ENCODE measurements around the gene PKD2. TPM values are rescaled to one million over a fixed set of nuclear protein-coding genes. Genes with fewer than 3 reads are reported as not detected.
A peak's percentile ranks its signal among the peaks of the same experiment; 100 is the strongest.

Gene PKD2
- total and polyA plus RNA-seq, 2 donors (not counting 1 experiment from before 2014, with no cell fraction given), result 109 to 158 TPM

DNA sequence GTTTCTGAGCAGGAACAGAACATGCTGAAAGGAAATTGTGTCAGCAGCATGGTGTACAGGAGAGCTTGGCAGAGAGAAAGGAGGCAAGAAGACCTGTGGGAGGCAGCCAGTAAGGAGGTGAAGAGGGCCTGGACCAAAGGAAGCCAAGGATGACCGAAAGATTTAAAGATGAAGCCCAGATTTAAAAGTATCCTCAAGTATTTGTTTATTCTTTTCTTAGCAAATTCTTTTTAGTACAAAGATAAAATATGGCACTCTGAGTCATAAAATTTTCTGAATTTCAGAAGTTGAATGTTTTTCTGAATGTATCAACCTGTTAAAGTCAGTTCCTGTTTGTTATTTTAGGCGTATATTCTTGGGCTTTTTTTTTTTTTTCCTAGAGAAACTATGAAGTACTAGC lies 3.5 kb downstream of the PKD2 start:
- Histone ChIP-seq H3K4me3 (replicated peaks in 1 of 4; ENCODE audit: control extremely low read depth in 1 of 4, insufficient read depth in 1 of 4, low read depth in 3 of 4, low read length in 4 of 4) (peak overlapping the region; percentile 56 to 98 (median 84)), H4K20me1 (ENCODE audit: control insufficient read depth, extremely low read depth, insufficient read depth, low read length) (peaks cover 2% of the 10 kb centered on the region), H3K4me2 (ENCODE audit: extremely low read depth, insufficient read depth, low read length) (peak overlapping the region; percentile 89), H2AFZ (ENCODE audit: low read length) (no peak overlapping the region), H3K4me1 (ENCODE audit: control insufficient read depth, extremely low read depth, insufficient read depth, low read length) (peaks cover 5% of the 10 kb centered on the region), H3K79me2 (ENCODE audit: control insufficient read depth, insufficient read depth, low read length) (peaks cover 80% of the 10 kb centered on the region), H3K27me3 (ENCODE audit: control insufficient read depth, insufficient read depth, low read length) (no peaks in the 10 kb centered on the region), H3K27ac (ENCODE audit: insufficient read depth, low read length) (peak overlapping the region; percentile 56), H3K9ac (ENCODE audit: insufficient read depth, low read length) (no peak overlapping the region), H3K36me3 (ENCODE audit: control insufficient read depth, insufficient read depth, low read length) (no peaks in the 10 kb centered on the region), H3K9me3 (ENCODE audit: control insufficient read depth, insufficient read depth, low read depth, low read length) (no peaks in the 10 kb centered on the region)
- DNase-seq (ENCODE audit: low read depth in 2 of 2), result peak; percentile 20 to 67
- TF ChIP-seq EZH2 (IDR thresholded peaks at IDR 0.05; ENCODE audit: low read length, missing control alignments), result no peak
- TF ChIP-seq, protein P1, sequence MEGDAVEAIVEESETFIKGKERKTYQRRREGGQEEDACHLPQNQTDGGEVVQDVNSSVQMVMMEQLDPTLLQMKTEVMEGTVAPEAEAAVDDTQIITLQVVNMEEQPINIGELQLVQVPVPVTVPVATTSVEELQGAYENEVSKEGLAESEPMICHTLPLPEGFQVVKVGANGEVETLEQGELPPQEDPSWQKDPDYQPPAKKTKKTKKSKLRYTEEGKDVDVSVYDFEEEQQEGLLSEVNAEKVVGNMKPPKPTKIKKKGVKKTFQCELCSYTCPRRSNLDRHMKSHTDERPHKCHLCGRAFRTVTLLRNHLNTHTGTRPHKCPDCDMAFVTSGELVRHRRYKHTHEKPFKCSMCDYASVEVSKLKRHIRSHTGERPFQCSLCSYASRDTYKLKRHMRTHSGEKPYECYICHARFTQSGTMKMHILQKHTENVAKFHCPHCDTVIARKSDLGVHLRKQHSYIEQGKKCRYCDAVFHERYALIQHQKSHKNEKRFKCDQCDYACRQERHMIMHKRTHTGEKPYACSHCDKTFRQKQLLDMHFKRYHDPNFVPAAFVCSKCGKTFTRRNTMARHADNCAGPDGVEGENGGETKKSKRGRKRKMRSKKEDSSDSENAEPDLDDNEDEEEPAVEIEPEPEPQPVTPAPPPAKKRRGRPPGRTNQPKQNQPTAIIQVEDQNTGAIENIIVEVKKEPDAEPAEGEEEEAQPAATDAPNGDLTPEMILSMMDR (conservative IDR thresholded peaks at IDR 0.05 in 1 of 2, IDR thresholded peaks at IDR 0.05 in 1 of 2; ENCODE audit: low read depth in 1 of 2, low read length in 2 of 2), result no peak

DNA sequence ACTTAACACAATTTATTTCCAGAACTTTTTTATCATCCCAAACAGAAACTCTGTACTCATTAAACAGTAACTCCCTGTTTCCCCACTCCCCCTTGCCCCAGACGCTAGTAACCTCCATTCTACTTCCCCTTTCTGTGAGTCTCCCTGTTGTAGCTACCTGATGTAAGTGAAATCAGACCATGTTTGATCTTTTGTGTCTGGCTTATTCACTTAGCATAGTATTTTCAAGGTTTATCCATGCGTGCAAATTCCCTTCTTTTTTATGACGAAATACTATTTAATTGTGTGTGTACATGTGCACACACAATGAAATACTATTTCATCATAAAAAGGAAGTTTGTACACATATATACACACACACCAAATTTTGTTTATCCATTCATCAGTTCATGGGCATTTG lies 5.2 kb downstream of the PKD2 start:
- H4K20me1 ChIP-seq (ENCODE audit: control insufficient read depth, extremely low read depth, insufficient read depth, low read length), result peaks cover 2% of the 10 kb centered on the region
- H3K9ac ChIP-seq (ENCODE audit: insufficient read depth, low read length), result no peak overlapping the region
- H3K27me3 ChIP-seq (ENCODE audit: control insufficient read depth, insufficient read depth, low read length), result no peaks in the 10 kb centered on the region
- no peaks in the 10 kb centered on the region for H3K36me3 ChIP-seq (ENCODE audit: control insufficient read depth, insufficient read depth, low read length)
- no peak overlapping the region for H3K4me3 ChIP-seq (replicated peaks in 1 of 4; ENCODE audit: control extremely low read depth in 1 of 4, insufficient read depth in 1 of 4, low read depth in 3 of 4, low read length in 4 of 4)
- H3K4me1 ChIP-seq (ENCODE audit: control insufficient read depth, extremely low read depth, insufficient read depth, low read length), result peaks cover 13% of the 10 kb centered on the region
- TF ChIP-seq EZH2 (IDR thresholded peaks at IDR 0.05; ENCODE audit: low read length, missing control alignments), result no peak
- TF ChIP-seq, protein P1 (conservative IDR thresholded peaks at IDR 0.05 in 1 of 2, IDR thresholded peaks at IDR 0.05 in 1 of 2; ENCODE audit: low read depth in 1 of 2, low read length in 2 of 2), result no peak
- H3K9me3 ChIP-seq (ENCODE audit: control insufficient read depth, insufficient read depth, low read depth, low read length), result no peaks in the 10 kb centered on the region
- no peak overlapping the region for H3K4me2 ChIP-seq (ENCODE audit: extremely low read depth, insufficient read depth, low read length)
- no peak overlapping the region for H2AFZ ChIP-seq (ENCODE audit: low read length)
- H3K79me2 ChIP-seq (ENCODE audit: control insufficient read depth, insufficient read depth, low read length), result peaks cover 91% of the 10 kb centered on the region
- H3K27ac ChIP-seq (ENCODE audit: insufficient read depth, low read length), result no peak overlapping the region
- DNase-seq (ENCODE audit: low read depth in 2 of 2), result no peak

DNA sequence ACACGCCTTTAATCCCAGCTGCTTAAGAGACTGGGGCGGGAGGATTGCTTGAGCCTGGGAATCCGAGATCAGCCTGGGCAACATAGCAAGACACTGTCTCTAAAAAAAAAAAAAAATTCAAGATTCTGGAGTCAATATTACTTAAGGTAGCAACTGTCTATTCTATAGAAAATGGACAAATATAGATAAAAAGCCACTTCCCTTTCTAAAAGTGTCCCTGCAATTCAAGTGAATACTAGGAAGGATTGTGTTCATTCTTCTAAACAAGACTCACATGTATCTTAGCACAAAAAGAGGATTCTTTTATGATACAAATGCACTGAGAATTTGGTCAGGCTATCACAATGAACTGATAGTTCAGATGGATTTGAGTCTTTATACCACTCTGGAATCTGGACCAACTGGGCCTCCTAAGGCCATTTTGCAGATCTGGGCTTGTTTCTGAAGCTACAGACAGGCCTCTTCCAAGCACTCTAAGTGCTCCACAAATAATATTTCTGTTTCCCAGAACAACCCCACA lies 7.0 kb downstream of the PKD2 start:
- H3K27ac ChIP-seq (ENCODE audit: insufficient read depth, low read length), result no peak overlapping the region
- TF ChIP-seq, protein P1 (conservative IDR thresholded peaks at IDR 0.05 in 1 of 2, IDR thresholded peaks at IDR 0.05 in 1 of 2; ENCODE audit: low read depth in 1 of 2, low read length in 2 of 2), result no peak
- no peak for TF ChIP-seq EZH2 (IDR thresholded peaks at IDR 0.05; ENCODE audit: low read length, missing control alignments)

More for the DNA sequence above, 7.0 kb downstream of the PKD2 start:
- DNase-seq (ENCODE audit: low read depth in 2 of 2), result no peak
- Histone ChIP-seq H3K9ac (ENCODE audit: insufficient read depth, low read length) (no peak overlapping the region), H3K4me2 (ENCODE audit: extremely low read depth, insufficient read depth, low read length) (no peak overlapping the region), H2AFZ (ENCODE audit: low read length) (no peak overlapping the region), H3K36me3 (ENCODE audit: control insufficient read depth, insufficient read depth, low read length) (no peaks in the 10 kb centered on the region), H3K27me3 (ENCODE audit: control insufficient read depth, insufficient read depth, low read length) (no peaks in the 10 kb centered on the region), H3K79me2 (ENCODE audit: control insufficient read depth, insufficient read depth, low read length) (peaks cover 83% of the 10 kb centered on the region), H3K4me1 (ENCODE audit: control insufficient read depth, extremely low read depth, insufficient read depth, low read length) (peaks cover 21% of the 10 kb centered on the region), H4K20me1 (ENCODE audit: control insufficient read depth, extremely low read depth, insufficient read depth, low read length) (peaks cover under 1% of the 10 kb centered on the region), H3K4me3 (replicated peaks in 1 of 4; ENCODE audit: control extremely low read depth in 1 of 4, insufficient read depth in 1 of 4, low read depth in 3 of 4, low read length in 4 of 4) (no peak overlapping the region), H3K9me3 (ENCODE audit: control insufficient read depth, insufficient read depth, low read depth, low read length) (no peaks in the 10 kb centered on the region)

Measured in fibroblast of lung (primary cell).